GM10266 (cell line): ENCODE measurements around the gene PAK2.
"Not testable (repeated sequence)": the region's sequence is repeated elsewhere in the genome, so short reads cannot be mapped to it uniquely, and the experiment has no call there.

Experiments
- DNase-seq: peaks from one replicate; pipeline ENCODE4 v3.0.0; 2012; ENCODE audit errors: extremely low spot score
- CTCF ChIP-seq: IDR thresholded peaks from 2 replicates; pipeline ENCODE4 v1.5.1; 2012; ENCODE audit warnings: mild to moderate bottlenecking, low read depth; ENCODE audit not compliant: control insufficient read depth, insufficient read depth; ENCODE audit errors: missing control alignments

The PAK2 gene

GRCh38 chr3:196711838-196712513 lies 27.7 kb upstream of the PAK2 start, which contains the start of the genes CEP19 and PIGX:
Gene CEP19, minus strand, starts transcription at chr3:196712250. Its CDS starts 3,593 bp downstream, at chr3:196708657.
Gene PIGX, plus strand, starts transcription at chr3:196712377.
- no peak for TF ChIP-seq CTCF

GRCh38 chr3:196712514-196713413 lies 26.9 kb upstream of the PAK2 start:
- TF ChIP-seq CTCF = no peak
- peak; percentile 66 for DNase-seq

More at GRCh38 chr3:196711838-196712513, 27.7 kb upstream of the PAK2 start, which contains the start of the genes CEP19 and PIGX:
- DNase-seq = peak; percentile 99

GRCh38 chr3:196717162-196717561 lies 22.5 kb upstream of the PAK2 start:
- DNase-seq = not testable (repeated sequence)

GRCh38 chr3:196721097-196721496 lies 18.6 kb upstream of the PAK2 start:
- no peak for TF ChIP-seq CTCF
- DNase-seq = no peak

GRCh38 chr3:196726788-196727675 lies 12.6 kb upstream of the PAK2 start:
- TF ChIP-seq CTCF = no peak
- DNase-seq = no peak

- TF ChIP-seq CTCF = no peak
- DNase-seq = no peak
Measured at GRCh38 chr3:196735751-196736150, 3.9 kb upstream of the PAK2 start.
